GM15510 (cell line): ENCODE results near the gene FAM222A.

Experiments
- POLR2A ChIP-seq: IDR thresholded peaks from 3 replicates; pipeline ENCODE4 v1.6.1; 2011; ENCODE audit warnings: borderline replicate concordance; ENCODE audit not compliant: insufficient read length; ENCODE audit errors: extremely low read depth

Gene FAM222A

DNA sequence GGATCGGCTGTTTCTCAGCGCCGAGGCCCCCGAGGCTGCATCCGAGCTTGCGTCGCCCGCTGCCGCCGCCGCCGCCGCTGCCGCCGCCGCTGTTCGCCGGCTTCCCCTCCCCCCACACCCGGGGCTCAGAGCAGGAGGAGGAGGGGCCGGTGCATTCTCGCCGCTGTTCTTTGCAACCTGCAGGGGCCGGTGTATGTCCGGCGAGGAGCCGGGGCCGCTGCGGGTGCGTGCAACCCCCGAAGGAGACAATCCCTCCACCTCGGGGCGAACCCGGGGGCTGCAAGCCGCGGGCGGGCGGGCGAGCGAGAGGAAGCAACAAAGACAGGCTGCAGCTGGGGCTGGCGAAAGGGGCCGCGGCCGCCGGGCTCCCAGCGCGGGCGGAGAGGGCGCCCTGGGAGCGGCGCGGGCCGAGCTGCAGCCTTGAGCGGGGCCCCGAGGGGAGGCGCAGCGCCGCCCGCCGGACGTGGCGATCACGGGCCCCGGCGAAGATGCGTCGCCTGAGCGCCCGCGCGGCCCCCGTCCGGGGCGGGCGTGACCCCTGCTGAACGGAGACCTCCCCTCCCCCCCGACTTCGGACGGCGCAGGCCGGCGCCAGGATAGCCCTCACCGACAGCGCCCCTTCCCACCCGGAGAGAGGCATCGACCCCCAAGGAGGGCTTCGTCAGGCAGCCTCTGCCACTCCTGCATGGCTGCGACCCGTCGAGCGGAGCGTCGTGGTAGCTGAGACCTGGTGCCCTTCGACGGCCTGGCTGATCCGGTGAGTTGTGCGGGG, 702 bp downstream of the FAM222A start:
- no peak for TF ChIP-seq POLR2A

DNA sequence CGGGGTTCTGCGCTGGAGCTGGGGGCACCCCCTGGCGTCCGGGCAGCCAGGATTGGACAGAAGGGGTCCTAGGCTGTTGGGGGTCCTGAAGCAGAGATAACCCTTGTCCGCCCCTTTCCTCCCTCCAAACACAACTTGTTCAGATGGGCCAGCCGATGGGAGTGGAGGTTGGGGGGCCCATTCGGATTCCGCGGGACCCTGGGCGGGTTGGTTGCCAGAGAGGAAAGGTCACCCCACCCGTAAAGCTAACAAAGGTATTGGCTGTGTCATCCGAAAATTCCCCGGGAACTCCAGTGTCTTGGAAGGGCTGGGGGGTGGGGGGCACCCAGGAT, 1.3 kb downstream of the FAM222A start:
- no peak for TF ChIP-seq POLR2A

DNA sequence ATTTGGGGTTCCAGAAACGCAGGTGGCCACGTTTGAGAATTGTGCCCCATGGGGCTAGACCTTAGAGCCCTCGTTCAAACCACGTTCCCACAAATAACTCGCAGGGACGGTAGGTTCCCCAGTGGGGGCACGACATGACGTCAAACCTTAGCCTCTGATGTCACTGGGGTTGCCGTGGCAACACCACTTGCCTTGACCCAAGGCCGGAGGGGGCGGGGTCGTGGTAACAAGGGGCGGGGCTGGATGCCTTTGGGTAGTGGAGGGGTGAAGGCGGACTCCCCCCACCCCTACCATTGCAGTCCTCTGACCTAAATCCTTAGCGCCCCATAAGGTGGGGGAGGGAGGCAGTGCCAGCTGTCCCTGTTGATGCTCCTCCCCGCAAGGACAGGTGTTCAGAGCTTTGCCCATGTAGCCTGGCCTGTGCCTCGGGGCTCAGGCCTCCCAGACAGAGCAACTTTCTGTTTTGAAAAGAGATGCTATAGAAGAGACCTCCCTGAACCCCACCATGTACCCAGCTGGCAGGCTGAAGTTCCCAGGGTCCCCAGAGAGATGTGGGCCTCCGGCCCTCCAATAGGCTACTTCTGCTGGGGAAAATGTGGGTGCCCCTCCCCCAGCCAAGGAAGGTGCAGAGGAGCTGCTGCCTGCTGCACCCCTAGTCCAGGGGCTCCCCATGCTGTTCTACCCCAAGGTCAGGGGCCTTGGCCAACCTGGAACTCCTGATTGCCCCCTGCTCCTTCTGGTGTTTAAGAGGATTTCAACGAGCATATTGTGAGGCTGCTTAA, 1.9 kb downstream of the FAM222A start:
- TF ChIP-seq POLR2A, result no peak

DNA sequence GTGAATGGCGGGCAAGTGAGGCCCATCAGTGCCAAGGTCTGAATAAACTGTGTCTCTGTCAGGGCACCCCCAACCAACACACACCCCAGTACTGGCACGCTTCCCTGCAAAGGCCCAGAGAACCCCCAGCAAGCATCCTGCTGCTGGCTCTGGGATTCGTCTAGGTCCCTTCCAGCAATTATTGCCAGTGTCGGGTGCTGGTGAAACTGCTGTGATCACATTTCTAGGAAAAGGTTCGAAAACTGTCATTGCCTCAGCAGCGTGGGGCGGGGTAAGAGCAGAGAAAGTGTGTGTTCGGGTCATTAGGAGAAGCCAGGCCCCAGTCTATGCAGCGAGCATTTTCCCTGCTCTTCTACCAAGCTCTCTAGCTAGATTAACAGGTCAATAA, 2.5 kb downstream of the FAM222A start:
- TF ChIP-seq POLR2A, result no peak

DNA sequence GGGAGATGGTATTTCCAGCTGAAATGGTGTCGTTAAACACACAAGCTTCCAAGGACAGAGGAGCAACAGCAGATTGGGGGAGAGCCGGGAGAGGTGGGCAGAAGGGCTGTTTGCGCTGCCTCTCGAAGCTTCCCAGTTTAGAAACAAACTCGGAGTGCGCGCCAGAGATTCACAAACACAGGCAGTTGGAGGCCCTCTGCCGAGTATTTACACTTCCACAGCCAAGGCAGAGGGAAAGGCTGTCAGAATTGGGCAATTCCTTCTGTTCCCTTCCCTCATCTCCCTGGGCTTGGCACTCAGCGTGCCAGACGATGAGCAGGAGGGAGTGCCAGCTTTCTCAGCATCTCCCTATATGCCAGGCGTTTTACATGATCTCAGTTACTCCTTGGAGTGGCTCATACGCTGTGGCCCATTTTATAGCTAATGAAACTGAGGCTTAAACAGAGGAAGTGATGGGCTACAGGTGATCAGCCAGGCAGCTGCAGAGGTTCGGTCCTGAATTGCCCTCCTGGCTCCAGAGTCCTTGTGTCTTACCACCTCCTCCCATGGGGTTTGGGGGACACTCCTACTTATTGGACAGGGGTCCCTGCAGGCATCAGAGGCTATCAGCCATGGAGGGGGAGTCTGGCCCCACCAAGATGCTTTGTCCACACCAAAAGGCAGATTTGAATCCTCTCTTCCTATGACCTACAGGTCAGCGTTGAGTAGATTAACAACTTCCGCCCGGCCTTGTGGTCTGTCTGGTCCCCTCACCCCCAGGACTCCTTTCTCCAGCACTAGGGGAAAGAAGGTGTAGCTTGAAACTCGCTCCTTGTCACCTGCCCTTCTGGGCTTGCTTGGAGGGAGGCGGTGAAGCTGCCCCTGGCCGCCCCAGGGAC, 3.1 kb downstream of the FAM222A start:
- no peak for TF ChIP-seq POLR2A

DNA sequence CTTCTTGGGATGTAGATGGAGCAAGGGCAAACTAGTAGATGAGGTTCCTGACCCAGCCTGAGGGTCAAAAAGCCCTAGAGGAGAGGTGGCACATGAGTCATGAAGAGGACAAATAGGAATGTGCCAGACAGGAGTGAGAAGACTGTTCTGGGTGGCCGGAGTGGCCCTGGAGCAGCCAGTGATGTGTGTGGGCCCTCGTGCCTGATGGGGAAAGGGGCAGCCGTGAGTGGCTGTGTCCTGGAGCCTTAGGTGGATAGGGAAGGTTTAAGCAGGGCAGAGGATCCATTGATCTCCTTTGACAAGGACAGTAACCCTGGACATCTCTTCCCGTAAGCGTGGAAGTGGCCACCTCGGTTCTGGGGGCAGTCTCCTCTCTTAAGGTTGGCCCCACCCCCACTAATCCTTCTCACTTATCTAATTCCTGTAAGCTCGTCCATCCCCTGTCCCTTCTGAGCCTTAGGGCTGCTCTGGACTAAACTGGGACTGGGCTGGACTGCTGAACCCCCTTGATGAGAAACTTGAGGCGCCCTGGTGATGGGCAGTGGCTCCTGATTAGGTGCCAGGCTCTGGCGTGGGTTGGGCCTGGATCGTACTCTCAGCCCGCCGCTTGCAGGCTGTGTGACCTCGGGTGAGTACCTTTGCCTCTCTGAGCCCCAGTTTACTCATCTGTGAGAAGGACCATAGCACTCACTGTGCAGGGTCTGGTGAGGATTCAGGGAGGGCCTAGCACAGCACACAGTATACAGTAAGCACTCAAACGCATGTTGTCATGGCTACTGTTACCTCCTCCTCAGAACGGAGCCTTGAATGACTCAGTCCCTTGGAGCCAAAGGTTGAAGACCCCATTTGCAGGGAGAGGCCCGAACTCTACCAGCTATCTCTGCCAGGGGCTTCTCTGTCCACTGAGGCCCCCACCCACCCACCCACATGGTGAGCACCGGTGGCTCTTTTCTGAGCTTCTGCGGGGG, 4.0 kb downstream of the FAM222A start:
- no peak for TF ChIP-seq POLR2A

DNA sequence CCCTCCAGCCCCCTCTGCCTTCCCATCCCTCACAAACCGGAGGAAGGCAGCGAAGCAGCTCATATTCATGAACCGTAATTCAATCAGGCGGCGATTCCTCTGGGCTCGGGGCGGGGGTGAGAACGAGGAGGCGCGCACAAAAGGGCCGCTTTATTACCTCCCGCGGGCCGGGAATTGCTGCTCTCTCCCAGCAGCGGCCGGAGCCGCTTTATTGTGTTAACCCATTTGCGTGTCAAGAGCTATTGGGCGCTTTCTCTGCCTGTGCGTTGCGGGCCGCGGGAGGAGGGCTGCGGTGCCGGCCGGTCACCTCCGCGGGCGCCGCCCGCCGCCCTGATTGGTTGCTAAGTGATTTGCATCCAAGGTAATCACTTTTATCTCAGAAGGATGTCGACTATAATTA, 4.8 kb downstream of the FAM222A start:
- TF ChIP-seq POLR2A, result no peak

DNA sequence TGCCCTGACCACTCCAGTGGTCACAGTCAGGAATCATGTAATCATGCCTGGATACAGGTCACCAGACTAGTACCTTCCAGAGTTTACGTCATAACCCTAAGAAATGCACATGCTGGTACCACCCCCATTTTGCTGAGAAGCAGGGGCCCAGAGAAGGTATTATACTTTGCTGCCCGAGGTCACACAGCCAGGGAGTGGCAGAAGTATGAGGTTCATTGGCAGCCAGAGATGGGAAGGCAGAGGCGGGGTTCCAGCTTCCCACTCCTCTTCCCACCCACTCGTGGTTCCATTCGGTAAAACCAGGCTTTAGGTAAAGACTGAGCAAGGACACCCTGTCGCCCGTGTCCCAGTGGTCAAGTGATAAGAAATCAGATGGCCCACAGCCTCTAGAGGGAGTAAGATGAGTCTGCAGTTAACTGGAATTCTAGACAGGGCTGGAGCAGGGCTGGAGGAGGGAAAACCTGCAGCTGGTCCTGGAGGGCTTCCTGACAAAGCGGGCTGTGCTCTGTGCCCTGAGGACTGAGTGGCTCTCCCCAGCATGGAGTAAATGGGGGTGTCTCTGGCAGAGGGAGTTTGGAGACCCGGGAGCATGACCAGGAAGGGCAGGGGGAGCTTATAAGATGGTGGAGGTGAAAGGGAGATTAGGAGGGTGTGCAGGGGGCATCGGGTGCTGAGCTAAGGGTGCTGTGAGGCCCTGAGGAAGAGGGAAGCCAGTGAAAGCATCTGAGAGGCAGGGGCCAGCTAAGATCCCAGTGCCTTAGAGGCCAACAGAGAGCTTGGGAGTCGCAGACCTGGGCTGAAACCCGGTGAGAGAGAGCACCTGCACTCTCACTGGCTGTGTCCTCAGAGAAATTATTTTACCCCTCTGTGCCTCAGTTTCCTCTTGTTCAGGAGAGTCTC, 5.7 kb downstream of the FAM222A start:
- TF ChIP-seq POLR2A, result no peak

DNA sequence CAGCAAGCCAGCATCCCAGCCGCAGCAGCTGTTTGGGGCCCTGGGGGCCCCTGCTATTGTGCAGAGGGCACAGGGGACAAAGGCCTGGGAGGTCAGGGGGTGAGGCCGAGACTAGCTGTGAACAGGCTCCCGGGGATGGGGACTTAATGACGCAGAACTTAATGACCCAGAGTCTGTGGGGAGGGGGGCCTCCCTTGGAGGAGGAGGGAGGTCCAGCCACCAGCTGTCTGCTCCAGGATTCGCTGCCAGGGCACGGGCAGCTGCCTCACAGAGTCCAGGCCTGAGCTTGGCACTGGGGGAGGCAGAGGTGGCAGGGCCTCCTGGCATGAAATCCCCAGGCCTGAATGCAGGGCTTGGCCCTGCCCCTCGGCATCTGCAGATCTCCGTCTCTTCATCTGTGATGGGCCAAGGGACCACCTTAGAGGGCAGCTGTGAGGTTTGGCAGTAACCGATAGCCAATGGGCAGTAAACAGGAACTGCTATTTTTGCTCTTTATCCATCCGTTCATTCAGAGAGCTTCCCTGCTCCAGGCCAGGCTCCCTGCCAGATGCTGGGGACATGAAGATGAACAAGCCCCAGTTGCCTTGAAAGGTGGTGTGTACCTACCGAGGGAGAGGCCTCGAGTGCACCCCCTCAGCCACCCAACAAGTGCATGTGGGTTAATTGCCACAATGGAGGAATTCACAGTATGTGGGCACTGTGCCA, 6.7 kb downstream of the FAM222A start:
- TF ChIP-seq POLR2A, result no peak

DNA sequence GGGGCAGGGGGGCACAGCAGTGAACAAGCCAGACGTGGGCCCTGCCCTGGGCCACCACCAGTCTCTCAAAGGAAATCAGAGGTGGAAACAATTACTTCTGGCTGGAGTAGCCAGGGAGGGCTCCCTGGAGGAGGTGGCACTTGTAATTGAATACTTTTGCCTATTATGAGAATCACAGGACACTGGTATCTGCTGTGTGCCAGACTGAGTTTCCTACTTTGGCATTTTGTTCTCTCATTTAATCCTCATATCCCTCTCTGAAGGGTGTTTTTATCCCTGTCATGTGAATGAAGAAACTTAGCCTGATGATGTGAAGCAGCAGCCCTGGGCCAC, 7.2 kb downstream of the FAM222A start:
- no peak for TF ChIP-seq POLR2A

DNA sequence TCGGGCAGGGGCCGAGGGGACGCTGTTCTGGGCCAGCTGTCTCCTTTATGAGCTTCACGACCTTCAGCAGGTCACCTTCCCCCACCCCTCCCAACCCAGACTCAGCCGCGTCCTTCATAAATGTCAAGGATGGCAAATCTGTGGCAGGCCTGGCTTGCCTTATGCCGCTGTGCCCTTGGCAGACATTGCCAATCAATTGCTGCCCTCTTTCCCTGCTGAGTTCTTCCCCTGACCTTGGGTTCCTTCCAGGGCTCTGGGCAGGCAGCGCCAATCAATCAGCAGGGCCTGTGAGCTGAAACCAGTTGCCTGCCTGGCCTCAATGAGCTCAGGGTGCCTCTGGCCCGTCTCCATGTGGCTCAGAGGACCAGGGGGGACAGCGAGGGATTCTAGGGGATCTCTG, 7.7 kb downstream of the FAM222A start:
- TF ChIP-seq POLR2A, result no peak

DNA sequence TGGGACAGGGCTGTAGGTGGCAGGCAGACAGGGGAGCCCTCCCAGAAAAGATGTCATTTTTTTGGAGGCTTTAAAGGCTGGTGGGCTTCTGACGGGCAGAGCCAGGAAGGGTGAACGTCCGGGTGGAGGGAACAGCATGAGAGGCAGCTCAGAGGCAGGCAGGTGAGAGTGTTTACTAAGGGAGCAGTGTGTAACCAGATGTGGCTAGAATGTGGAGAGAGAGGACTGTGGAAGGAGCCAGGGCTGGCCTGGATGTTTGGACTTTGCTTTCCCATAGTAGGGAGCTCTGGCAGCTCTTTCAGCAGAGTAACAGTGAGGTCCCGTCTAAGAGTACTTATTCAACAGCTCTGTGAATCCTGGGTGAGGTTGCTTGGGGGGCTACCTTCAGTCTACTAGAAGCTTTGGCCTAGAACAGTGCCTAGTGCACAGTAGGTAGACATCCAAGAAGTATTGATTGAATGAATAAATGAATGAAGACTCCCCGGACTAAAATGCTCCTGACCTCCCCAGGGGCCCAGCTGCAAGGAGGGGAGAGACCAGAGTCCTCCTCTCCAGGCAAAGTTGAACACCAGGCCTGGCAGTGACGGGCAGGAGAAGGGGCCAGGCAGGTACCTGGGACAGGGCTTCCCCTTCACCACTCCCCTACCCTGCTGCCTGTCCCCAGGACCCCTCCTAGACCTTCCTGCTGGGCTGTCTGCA, 8.5 kb downstream of the FAM222A start:
- TF ChIP-seq POLR2A, result no peak
